OCI-LY1 (cell line): Measurements from ENCODE around the gene EVC.

Experiments
- EZH2 ChIP-seq: fragments of 200-600 bp; sonication (generic), shearing (Covaris generic); IDR thresholded peaks from 2 replicates; pipeline ENCODE4 v1.8.0; 2017; ENCODE audit warnings: borderline replicate concordance, mixed run types, mild to moderate bottlenecking, antibody characterized with exemption, low read length, moderate library complexity, mixed read lengths
- TF ChIP-seq, protein P1 (sequence below): fragments of 200-600 bp; sonication (generic), shearing (Covaris generic); IDR thresholded peaks from 2 replicates; pipeline ENCODE4 v1.5.1; 2017; ENCODE audit warnings: mild to moderate bottlenecking, antibody characterized with exemption, low read length, moderate library complexity, mixed read lengths

DNA sequence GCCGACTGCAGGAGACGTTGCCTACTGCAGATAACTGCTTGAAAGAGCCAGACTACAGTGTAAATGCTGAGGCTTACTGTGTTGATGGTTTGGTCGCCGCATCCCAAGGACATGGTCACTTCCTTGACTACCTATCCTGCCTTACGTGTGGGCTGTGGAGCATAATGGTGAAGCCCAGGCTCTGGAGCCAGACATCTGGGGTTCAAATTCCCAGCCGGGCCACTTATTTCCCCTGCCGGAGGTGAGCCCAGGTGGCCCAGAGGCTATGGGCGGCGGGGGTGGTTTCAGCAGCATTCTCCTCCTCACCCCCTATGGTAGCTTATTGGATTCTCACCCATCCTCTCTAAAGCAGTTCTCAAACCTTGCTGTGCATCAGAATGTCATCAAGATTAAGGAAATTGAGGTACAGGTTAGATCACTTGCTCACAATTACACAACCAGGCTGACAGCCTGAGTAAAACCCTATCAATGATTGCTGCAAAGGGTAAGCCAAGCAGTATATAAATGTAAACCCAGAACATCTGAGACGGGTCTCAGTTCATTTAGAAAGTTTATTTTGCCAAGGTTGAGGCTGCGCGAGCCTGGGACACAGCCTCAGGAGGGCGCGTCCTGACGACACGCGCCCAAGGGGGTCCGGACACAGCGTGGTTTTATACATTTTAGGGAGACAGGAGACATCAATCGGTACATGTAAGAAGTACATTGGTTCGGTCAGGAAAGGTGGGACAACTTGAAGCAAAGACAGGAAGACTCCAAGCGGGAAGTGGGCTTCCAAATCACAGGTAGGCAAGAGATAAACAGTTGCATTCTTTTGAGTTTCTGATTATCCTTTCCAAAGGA is 48.5 kb downstream of the EVC start:
- TF ChIP-seq, protein P1, sequence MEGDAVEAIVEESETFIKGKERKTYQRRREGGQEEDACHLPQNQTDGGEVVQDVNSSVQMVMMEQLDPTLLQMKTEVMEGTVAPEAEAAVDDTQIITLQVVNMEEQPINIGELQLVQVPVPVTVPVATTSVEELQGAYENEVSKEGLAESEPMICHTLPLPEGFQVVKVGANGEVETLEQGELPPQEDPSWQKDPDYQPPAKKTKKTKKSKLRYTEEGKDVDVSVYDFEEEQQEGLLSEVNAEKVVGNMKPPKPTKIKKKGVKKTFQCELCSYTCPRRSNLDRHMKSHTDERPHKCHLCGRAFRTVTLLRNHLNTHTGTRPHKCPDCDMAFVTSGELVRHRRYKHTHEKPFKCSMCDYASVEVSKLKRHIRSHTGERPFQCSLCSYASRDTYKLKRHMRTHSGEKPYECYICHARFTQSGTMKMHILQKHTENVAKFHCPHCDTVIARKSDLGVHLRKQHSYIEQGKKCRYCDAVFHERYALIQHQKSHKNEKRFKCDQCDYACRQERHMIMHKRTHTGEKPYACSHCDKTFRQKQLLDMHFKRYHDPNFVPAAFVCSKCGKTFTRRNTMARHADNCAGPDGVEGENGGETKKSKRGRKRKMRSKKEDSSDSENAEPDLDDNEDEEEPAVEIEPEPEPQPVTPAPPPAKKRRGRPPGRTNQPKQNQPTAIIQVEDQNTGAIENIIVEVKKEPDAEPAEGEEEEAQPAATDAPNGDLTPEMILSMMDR: no peak
- TF ChIP-seq EZH2: no peak
